ENCODE data around the gene MAP3K3. TPM values are rescaled to one million over a fixed set of nuclear protein-coding genes. Genes with fewer than 3 reads are reported as not detected.
A peak's percentile ranks its signal among the peaks of the same experiment; 100 is the strongest.

MAP3K3 gene
- total RNA-seq, 2 experiments from 2014 or later: 75.8 to 78.1 TPM

GRCh38 chr17:63623786-63624530 lies 1.7 kb downstream of the MAP3K3 start:
- no peaks in the 10 kb centered on the region for H3K9me3 ChIP-seq (ENCODE audit: control insufficient read depth in 1 of 2, insufficient read depth in 1 of 2, low read length in 2 of 2)
- TF ChIP-seq CTCF (IDR thresholded peaks at IDR 0.05): no peak
- ChIA-PET POLR2A (interaction anchor here (0.6 to 3.5 kb wide), 13 partner anchors 8 to 882 kb away, joined by 3 to 69 read pairs (median 3); partner anchors contain the start of genes DCAF7, DDX5 and TACO1), CTCF (interaction anchor here (0.7 to 2.9 kb wide), 3 partner anchors 12 to 225 kb away, joined by 3 to 13 read pairs (median 3); no protein-coding TSS in a partner anchor)
- no peak overlapping the region for H3K27ac ChIP-seq (ENCODE audit: low read depth in 1 of 2, low read length in 2 of 2)
- Mint-ChIP-seq H3K36me3 (ENCODE audit: low read depth) (peaks cover 17% of the 10 kb centered on the region), H3K9me3 (no peaks in the 10 kb centered on the region), H3K4me1 (ENCODE audit: low read depth) (peaks cover 49% of the 10 kb centered on the region), H3K4me3 (peak overlapping the region; percentile 99), H3K27ac (peak overlapping the region; percentile 88), H3K27me3 (no peaks in the 10 kb centered on the region)
- H3K36me3 ChIP-seq (ENCODE audit: insufficient read depth, low read length): no peaks in the 10 kb centered on the region
- intact Hi-C loops (cut with DNase I, micrococcal nuclease): loop anchor here (2.0 to 10.0 kb wide), 9 partner anchors 75 to 883 kb away; partner anchors contain the start of genes SMARCD2 (in 2 of the 2), CCDC47 (in 1 of the 2), CEP95 (in 1 of the 2) and DDX42 (in 1 of the 2)
- H3K27me3 ChIP-seq (ENCODE audit: control insufficient read depth in 1 of 2, insufficient read depth in 2 of 2, low read length in 2 of 2): no peaks in the 10 kb centered on the region
- ATAC-seq (ENCODE audit: poor library complexity) (no peak), DNase-seq (no peak)
- H3K4me1 ChIP-seq (ENCODE audit: insufficient read depth, low read length): peaks cover 25% of the 10 kb centered on the region
- peak overlapping the region; percentile 72 for H3K4me3 ChIP-seq (ENCODE audit: low read length)

GRCh38 chr17:63624531-63624880 lies 2.3 kb downstream of the MAP3K3 start:
- Mint-ChIP-seq H3K27ac (peak overlapping the region; percentile 88), H3K4me1 (ENCODE audit: low read depth) (peaks cover 51% of the 10 kb centered on the region), H3K9me3 (no peaks in the 10 kb centered on the region), H3K4me3 (peak overlapping the region; percentile 99), H3K27me3 (no peaks in the 10 kb centered on the region), H3K36me3 (ENCODE audit: low read depth) (peaks cover 18% of the 10 kb centered on the region)
- Histone ChIP-seq H3K9me3 (ENCODE audit: control insufficient read depth in 1 of 2, insufficient read depth in 1 of 2, low read length in 2 of 2) (no peaks in the 10 kb centered on the region), H3K27ac (ENCODE audit: low read depth in 1 of 2, low read length in 2 of 2) (no peak overlapping the region), H3K27me3 (ENCODE audit: control insufficient read depth in 1 of 2, insufficient read depth in 2 of 2, low read length in 2 of 2) (no peaks in the 10 kb centered on the region), H3K4me1 (ENCODE audit: insufficient read depth, low read length) (peaks cover 28% of the 10 kb centered on the region), H3K4me3 (ENCODE audit: low read length) (no peak overlapping the region), H3K36me3 (ENCODE audit: insufficient read depth, low read length) (no peaks in the 10 kb centered on the region)
- DNase-seq: no peak
- TF ChIP-seq CTCF (IDR thresholded peaks at IDR 0.05): no peak
- POLR2A ChIA-PET: interaction anchor here (0.9 to 3.5 kb wide), 3 partner anchors 8 to 77 kb away, joined by 3 to 22 read pairs (median 5); no protein-coding TSS in a partner anchor
- intact Hi-C loops (cut with DNase I, micrococcal nuclease): loop anchor here (5.0 to 10.0 kb wide), 7 partner anchors 88 to 883 kb away; partner anchors contain the start of genes SMARCD2 (in 2 of the 2), CCDC47 (in 1 of the 2), CEP95 (in 1 of the 2) and DDX42 (in 1 of the 2)
- CTCF ChIA-PET: interaction anchor here (0.7 to 1.0 kb wide), 3 partner anchors 12 to 224 kb away, joined by 3 to 4 read pairs (median 3); no protein-coding TSS in a partner anchor
- ATAC-seq (ENCODE audit: poor library complexity): no peak

DNA sequence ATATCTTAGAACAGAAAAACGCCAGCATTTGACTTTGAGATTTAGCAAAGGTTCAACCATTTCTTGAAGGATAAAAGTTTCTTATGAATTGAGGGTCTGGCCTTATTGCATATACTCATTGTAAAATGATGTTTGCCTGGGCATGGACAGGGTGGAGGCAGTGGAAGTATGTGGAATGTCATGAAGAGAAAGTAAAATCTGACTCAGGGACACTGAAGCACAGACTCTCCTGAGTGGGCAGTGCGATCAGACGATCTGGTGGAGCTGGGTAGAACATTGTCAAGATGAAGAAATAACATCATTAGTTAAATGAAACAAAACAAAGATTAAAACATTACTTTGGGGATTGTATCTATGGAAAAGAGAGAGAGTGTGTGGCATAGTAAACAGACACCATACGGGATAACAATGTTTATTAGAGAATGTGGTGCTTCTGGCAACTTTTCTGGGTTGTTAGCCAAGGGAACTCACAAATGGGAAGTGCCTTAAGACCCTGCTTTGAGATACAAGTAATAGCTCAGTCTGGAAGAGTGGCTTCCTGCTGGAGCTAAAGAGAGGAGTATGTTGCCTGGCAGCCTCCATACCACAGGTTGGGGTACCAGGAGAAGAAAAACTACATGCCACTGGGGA lies 4.4 kb downstream of the MAP3K3 start:
- ChIA-PET POLR2A (interaction anchor here (3.5 kb wide), 1 partner anchor 67 kb away, joined by 22 read pairs; no protein-coding TSS in a partner anchor), CTCF (no interaction called here)
- DNase-seq (no peak), ATAC-seq (ENCODE audit: poor library complexity) (no peak)
- Histone ChIP-seq H3K27ac (ENCODE audit: low read depth in 1 of 2, low read length in 2 of 2) (no peak overlapping the region), H3K4me3 (ENCODE audit: low read length) (no peak overlapping the region), H3K36me3 (ENCODE audit: insufficient read depth, low read length) (no peaks in the 10 kb centered on the region), H3K9me3 (ENCODE audit: control insufficient read depth in 1 of 2, insufficient read depth in 1 of 2, low read length in 2 of 2) (no peaks in the 10 kb centered on the region), H3K27me3 (ENCODE audit: control insufficient read depth in 1 of 2, insufficient read depth in 2 of 2, low read length in 2 of 2) (no peaks in the 10 kb centered on the region), H3K4me1 (ENCODE audit: insufficient read depth, low read length) (peaks cover 23% of the 10 kb centered on the region)
- no peak for TF ChIP-seq CTCF (IDR thresholded peaks at IDR 0.05)
- Mint-ChIP-seq H3K9me3 (no peaks in the 10 kb centered on the region), H3K27me3 (no peaks in the 10 kb centered on the region), H3K4me1 (ENCODE audit: low read depth) (peaks cover 61% of the 10 kb centered on the region), H3K36me3 (ENCODE audit: low read depth) (peaks cover 33% of the 10 kb centered on the region), H3K27ac (no peak overlapping the region), H3K4me3 (peak overlapping the region; percentile 2)
- intact Hi-C loops (cut with DNase I, micrococcal nuclease): loop anchor here in 1 of 2 experiments (10.0 kb wide), 1 partner anchor 218 kb away; the partner anchor contains the start of gene SMARCD2

Data from CD4-positive, alpha-beta T cell (primary cell).